ENCODE data around the gene MAP3K9.

DNA sequence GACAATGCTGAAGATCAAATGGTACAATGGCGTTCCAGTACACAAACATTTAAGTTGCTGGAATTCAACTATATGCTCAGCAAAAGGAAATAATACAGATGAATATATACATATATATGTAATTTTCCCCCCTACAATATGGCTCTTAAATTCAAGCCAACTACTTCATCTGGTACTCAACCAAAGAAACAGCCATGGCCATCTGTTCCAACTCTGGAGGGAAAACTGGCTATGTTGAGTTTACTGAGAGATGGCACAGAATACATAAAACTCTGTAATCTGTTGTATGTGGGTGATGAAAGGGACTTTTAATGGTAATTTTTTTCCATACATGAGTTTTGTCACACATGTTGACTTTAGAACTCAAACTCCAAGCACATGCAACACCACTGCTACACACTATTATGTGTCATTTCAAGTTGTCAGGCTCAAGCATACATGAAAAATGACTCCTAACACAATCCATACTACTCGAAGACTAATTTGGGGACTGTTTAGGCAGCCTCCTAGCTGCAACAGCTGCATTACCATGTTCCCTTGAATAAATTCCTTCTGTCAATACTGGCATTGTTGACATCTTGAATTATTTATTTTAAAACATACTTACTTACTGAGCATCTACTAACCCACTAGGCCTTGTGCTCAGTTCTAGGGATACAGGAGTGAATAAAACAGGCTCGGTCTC is 38.2 kb upstream of the MAP3K9 start:
- TF ChIP-seq, protein P1, sequence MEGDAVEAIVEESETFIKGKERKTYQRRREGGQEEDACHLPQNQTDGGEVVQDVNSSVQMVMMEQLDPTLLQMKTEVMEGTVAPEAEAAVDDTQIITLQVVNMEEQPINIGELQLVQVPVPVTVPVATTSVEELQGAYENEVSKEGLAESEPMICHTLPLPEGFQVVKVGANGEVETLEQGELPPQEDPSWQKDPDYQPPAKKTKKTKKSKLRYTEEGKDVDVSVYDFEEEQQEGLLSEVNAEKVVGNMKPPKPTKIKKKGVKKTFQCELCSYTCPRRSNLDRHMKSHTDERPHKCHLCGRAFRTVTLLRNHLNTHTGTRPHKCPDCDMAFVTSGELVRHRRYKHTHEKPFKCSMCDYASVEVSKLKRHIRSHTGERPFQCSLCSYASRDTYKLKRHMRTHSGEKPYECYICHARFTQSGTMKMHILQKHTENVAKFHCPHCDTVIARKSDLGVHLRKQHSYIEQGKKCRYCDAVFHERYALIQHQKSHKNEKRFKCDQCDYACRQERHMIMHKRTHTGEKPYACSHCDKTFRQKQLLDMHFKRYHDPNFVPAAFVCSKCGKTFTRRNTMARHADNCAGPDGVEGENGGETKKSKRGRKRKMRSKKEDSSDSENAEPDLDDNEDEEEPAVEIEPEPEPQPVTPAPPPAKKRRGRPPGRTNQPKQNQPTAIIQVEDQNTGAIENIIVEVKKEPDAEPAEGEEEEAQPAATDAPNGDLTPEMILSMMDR (IDR thresholded peaks at IDR 0.05; ENCODE audit: insufficient read depth, low read length): no peak
- TF ChIP-seq, protein P2, sequence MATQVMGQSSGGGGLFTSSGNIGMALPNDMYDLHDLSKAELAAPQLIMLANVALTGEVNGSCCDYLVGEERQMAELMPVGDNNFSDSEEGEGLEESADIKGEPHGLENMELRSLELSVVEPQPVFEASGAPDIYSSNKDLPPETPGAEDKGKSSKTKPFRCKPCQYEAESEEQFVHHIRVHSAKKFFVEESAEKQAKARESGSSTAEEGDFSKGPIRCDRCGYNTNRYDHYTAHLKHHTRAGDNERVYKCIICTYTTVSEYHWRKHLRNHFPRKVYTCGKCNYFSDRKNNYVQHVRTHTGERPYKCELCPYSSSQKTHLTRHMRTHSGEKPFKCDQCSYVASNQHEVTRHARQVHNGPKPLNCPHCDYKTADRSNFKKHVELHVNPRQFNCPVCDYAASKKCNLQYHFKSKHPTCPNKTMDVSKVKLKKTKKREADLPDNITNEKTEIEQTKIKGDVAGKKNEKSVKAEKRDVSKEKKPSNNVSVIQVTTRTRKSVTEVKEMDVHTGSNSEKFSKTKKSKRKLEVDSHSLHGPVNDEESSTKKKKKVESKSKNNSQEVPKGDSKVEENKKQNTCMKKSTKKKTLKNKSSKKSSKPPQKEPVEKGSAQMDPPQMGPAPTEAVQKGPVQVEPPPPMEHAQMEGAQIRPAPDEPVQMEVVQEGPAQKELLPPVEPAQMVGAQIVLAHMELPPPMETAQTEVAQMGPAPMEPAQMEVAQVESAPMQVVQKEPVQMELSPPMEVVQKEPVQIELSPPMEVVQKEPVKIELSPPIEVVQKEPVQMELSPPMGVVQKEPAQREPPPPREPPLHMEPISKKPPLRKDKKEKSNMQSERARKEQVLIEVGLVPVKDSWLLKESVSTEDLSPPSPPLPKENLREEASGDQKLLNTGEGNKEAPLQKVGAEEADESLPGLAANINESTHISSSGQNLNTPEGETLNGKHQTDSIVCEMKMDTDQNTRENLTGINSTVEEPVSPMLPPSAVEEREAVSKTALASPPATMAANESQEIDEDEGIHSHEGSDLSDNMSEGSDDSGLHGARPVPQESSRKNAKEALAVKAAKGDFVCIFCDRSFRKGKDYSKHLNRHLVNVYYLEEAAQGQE (IDR thresholded peaks at IDR 0.05; ENCODE audit: insufficient replicate concordance, low read depth): no peak
- TF ChIP-seq POLR2AphosphoS5 (IDR thresholded peaks at IDR 0.05; ENCODE audit: low read depth) (no peak), GABPA (IDR thresholded peaks at IDR 0.05; ENCODE audit: low read depth) (no peak), SPI1 (IDR thresholded peaks at IDR 0.05; ENCODE audit: borderline replicate concordance, low read depth) (no peak)

All from HL-60 (cell line).